Liver (tissue), 9 donors: ENCODE measurements around the gene HDGFL1. TPM values are rescaled to one million over a fixed set of nuclear protein-coding genes. Genes with fewer than 3 reads are reported as not detected.

ENCODE experiments used
- DNase-seq: peaks from one replicate; pipeline ENCODE4 v3.0.0-alpha.2; 2017; ENCODE audit warnings: low spot score
- H3K27ac ChIP-seq, 2 donors: one replicate each; pipeline ENCODE4 v1.7.0; 2013; ENCODE audit warnings: inconsistent platforms in 2 of 2, low read length in 2 of 2, control low read depth in 1 of 2, low read depth in 1 of 2, mild to moderate bottlenecking in 1 of 2
- H3K27me3 ChIP-seq, 4 donors: one replicate each; pipeline versions ENCODE4 v1.6.1 to v1.7.0; 2013; ENCODE audit warnings: low read length in 3 of 4, inconsistent platforms in 1 of 4, mild to moderate bottlenecking in 1 of 4, moderate library complexity in 1 of 4; ENCODE audit not compliant: control insufficient read depth in 4 of 4, insufficient read depth in 4 of 4
- H3K36me3 ChIP-seq, 4 donors: one replicate each; pipeline versions ENCODE4 v1.6.1 to v1.7.0; 2013; ENCODE audit warnings: low read length in 3 of 4, mild to moderate bottlenecking in 3 of 4, low read depth in 1 of 4, moderate library complexity in 1 of 4; ENCODE audit not compliant: control insufficient read depth in 4 of 4, insufficient read depth in 3 of 4
- H3K4me1 ChIP-seq, 4 donors: one replicate each; pipeline versions ENCODE4 v1.6.1 to v1.7.0; 2013; ENCODE audit warnings: low read length in 3 of 4, mild to moderate bottlenecking in 3 of 4, moderate library complexity in 1 of 4; ENCODE audit not compliant: control insufficient read depth in 4 of 4, insufficient read depth in 4 of 4
- H3K4me3 ChIP-seq, 3 donors: one replicate each; pipeline versions ENCODE4 v1.6.1 to v1.7.0; 2013; ENCODE audit warnings: low read length in 3 of 3, control low read depth in 1 of 3, low read depth in 1 of 3, mild to moderate bottlenecking in 1 of 3
- H3K9ac ChIP-seq, 2 donors: one replicate each; pipeline ENCODE4 v1.7.0; 2013; ENCODE audit warnings: low read length in 2 of 2, mild to moderate bottlenecking in 2 of 2, moderate library complexity in 2 of 2, control low read depth in 1 of 2, low read depth in 1 of 2
- H3K9me3 ChIP-seq, 4 donors: one replicate each; pipeline versions ENCODE4 v1.6.1 to v1.7.0; 2013; ENCODE audit warnings: low read length in 3 of 4; ENCODE audit not compliant: control insufficient read depth in 4 of 4
- ATF3 ChIP-seq: IDR thresholded peaks from 2 replicates; pipeline ENCODE4 v1.6.1; 2016; ENCODE audit warnings: antibody characterized with exemption
- CTCF ChIP-seq: fragments of 150-350 bp; IDR thresholded peaks from 2 replicates; pipeline ENCODE4 v1.5.1; 2017; ENCODE audit warnings: improper control_type of control experiment, low read depth, low read length; ENCODE audit not compliant: missing input control
- EGR1 ChIP-seq, 2 donors: IDR thresholded peaks; 2 replicates each; pipeline ENCODE4 v1.6.1; 2016 to 2018; ENCODE audit warnings: antibody characterized with exemption in 2 of 2, low read depth in 2 of 2
- FOXA1 ChIP-seq: IDR thresholded peaks from 2 replicates; pipeline ENCODE4 v1.6.1; 2016; ENCODE audit warnings: antibody characterized with exemption
- FOXA2 ChIP-seq: IDR thresholded peaks from 2 replicates; pipeline ENCODE4 v1.6.1; 2016; ENCODE audit warnings: antibody characterized with exemption
- GABPA ChIP-seq, 2 donors: IDR thresholded peaks in 1 of 2; conservative IDR thresholded peaks in 1 of 2; 2 replicates each; pipeline ENCODE4 v1.6.1; 2016; ENCODE audit warnings: antibody characterized with exemption in 2 of 2, mild to moderate bottlenecking in 1 of 2, moderate library complexity in 1 of 2
- HNF4A ChIP-seq, 2 donors: conservative IDR thresholded peaks; 2 replicates each; pipeline ENCODE4 v1.6.1; 2016; ENCODE audit warnings: antibody characterized with exemption in 2 of 2, mild to moderate bottlenecking in 2 of 2
- HNF4G ChIP-seq: IDR thresholded peaks from 2 replicates; pipeline ENCODE4 v1.6.1; 2016; ENCODE audit warnings: antibody characterized with exemption
- JUND ChIP-seq, 2 donors: IDR thresholded peaks; 2 replicates each; pipeline ENCODE4 v1.6.1; 2016; ENCODE audit warnings: antibody characterized with exemption in 2 of 2
- NR2F2 ChIP-seq: IDR thresholded peaks from 2 replicates; pipeline ENCODE4 v1.6.1; 2016; ENCODE audit warnings: antibody characterized with exemption
- RAD21 ChIP-seq, 2 donors: IDR thresholded peaks; 2 replicates each; pipeline ENCODE4 v1.6.1; 2016; ENCODE audit warnings: antibody characterized with exemption in 2 of 2, mild to moderate bottlenecking in 2 of 2
- REST ChIP-seq: IDR thresholded peaks from 2 replicates; pipeline ENCODE4 v1.6.1; 2016; ENCODE audit warnings: antibody characterized with exemption, mild to moderate bottlenecking
- RXRA ChIP-seq, 2 donors: IDR thresholded peaks; 2 replicates each; pipeline ENCODE4 v1.6.1; 2017 to 2018; ENCODE audit warnings: antibody characterized with exemption in 2 of 2, mild to moderate bottlenecking in 1 of 2
- SP1 ChIP-seq: IDR thresholded peaks from 2 replicates; pipeline ENCODE4 v1.6.1; 2018; ENCODE audit warnings: antibody characterized with exemption, mild to moderate bottlenecking
- TAF1 ChIP-seq: conservative IDR thresholded peaks from 2 replicates; pipeline ENCODE4 v1.6.1; 2016; ENCODE audit warnings: antibody characterized with exemption, mild to moderate bottlenecking
- YY1 ChIP-seq: IDR thresholded peaks from 2 replicates; pipeline ENCODE4 v1.6.1; 2016; ENCODE audit warnings: antibody characterized with exemption, mild to moderate bottlenecking
- ZBTB33 ChIP-seq: IDR thresholded peaks from 2 replicates; pipeline ENCODE4 v1.6.1; 2016; ENCODE audit warnings: antibody characterized with exemption
- WGBS: extraction: QIAGEN DNeasy Blood & Tissue Kit; methylation state at CpG from one replicate; pipeline ENCODE4 v1.1.7; 2013; 5-methylcytosine and 5-hydroxymethylcytosine counted together
- polyA plus RNA-seq, 2 donors: library from polyadenylated mRNA; stranded (reverse) in 1 of 2; unstranded in 1 of 2; fragments of 200-250 nt in 1 of 2; fragments of >200 nt in 1 of 2; fragmentation: Nextera tagmentation in 1 of 2; extraction: Ambion mirVana in 1 of 2; gene quantifications; one replicate each; pipeline versions ENCODE4 v1.2.1 to v1.2.3, GENCODE V29; 2013 to 2015
- total RNA-seq, 2 donors: library from RNA; depleted of rRNA; stranded (reverse); fragments of >200 nt; gene quantifications; one replicate each; pipeline ENCODE4 v1.2.3, GENCODE V29; 2014
- TF ChIP-seq, protein P1 (sequence below): IDR thresholded peaks from 2 replicates; pipeline ENCODE4 v1.6.1; 2016; ENCODE audit warnings: antibody characterized with exemption
- donor health status: healthy.
- donor health status: healthy.
- donor health status: healthy.
- donor health status: healthy.
- donor health status: healthy.

Gene HDGFL1
- total and polyA plus RNA-seq, 4 donors: not detected

DNA sequence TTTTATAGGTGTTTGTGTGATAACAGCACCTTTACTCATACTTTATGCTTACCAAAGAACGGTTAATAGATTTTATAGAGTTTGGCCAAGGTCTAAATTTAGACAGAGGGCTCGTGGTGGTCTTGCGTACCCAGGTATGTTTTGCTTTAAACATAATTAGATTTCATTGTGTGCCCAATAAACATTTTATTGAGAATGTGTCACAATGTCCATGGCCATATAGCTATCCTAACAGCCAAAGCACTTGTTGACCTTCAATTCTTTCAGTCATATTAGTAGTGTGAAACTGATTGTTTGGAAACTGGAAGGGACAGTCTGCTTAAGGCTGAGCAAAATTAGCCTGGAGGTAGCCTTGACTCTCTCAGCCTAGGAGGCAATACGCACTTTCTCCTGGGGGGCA is 48.3 kb upstream of the HDGFL1 start:
- Histone ChIP-seq H3K9ac (no peak overlapping the region), H3K27ac (no peak overlapping the region), H3K9me3 (no peaks in the 10 kb centered on the region), H3K36me3 (no peaks in the 10 kb centered on the region), H3K4me3 (no peak overlapping the region), H3K27me3 (no peaks in the 10 kb centered on the region), H3K4me1 (no peaks in the 10 kb centered on the region)
- DNase-seq: no peak
- TF ChIP-seq GABPA (IDR thresholded peaks at IDR 0.05 in 1 of 2, conservative IDR thresholded peaks at IDR 0.05 in 1 of 2) (no peak), HNF4A (conservative IDR thresholded peaks at IDR 0.05) (no peak), ATF3 (no peak), HNF4G (no peak), CTCF (no peak), FOXA1 (no peak), ZBTB33 (no peak), SP1 (no peak), REST (no peak), FOXA2 (no peak), TAF1 (no peak), JUND (IDR thresholded peaks at IDR 0.05) (no peak), RXRA (IDR thresholded peaks at IDR 0.05) (no peak), NR2F2 (no peak), YY1 (no peak), EGR1 (IDR thresholded peaks at IDR 0.05; ENCODE audit: low read depth in 2 of 2) (no peak), RAD21 (IDR thresholded peaks at IDR 0.05) (no peak)
- TF ChIP-seq, protein P1, sequence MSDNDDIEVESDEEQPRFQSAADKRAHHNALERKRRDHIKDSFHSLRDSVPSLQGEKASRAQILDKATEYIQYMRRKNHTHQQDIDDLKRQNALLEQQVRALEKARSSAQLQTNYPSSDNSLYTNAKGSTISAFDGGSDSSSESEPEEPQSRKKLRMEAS: no peak
- whole genome bisulfite sequencing: 85% methylated on average over 4 of the region's 4 CpGs

DNA sequence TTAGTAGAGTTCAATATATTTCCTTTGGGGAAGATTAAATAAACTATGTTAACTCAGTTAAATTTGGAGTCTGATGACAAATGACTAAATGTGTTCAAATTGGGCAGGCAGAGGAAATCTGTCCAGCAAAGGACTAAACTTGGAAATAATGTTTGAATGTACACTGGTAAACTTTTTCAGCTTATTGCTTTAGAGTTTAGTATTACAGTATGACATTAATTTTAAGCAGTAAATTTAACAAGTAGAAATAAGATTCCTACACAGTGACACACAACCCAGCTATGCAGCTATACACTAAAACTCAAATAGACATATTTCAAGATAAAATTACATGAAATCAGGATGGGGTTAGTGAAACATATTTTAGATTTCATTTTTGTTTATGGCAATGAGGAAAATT is 42.6 kb upstream of the HDGFL1 start:
- H3K27ac ChIP-seq: no peak overlapping the region
- H3K4me1 ChIP-seq: no peaks in the 10 kb centered on the region
- no peaks in the 10 kb centered on the region for H3K9me3 ChIP-seq
- H3K9ac ChIP-seq: no peak overlapping the region
- H3K36me3 ChIP-seq: no peaks in the 10 kb centered on the region
- H3K27me3 ChIP-seq: no peaks in the 10 kb centered on the region
- TF ChIP-seq TAF1 (no peak), ATF3 (no peak), FOXA2 (no peak), HNF4A (conservative IDR thresholded peaks at IDR 0.05) (no peak), RXRA (IDR thresholded peaks at IDR 0.05) (no peak), SP1 (no peak), FOXA1 (no peak), GABPA (IDR thresholded peaks at IDR 0.05 in 1 of 2, conservative IDR thresholded peaks at IDR 0.05 in 1 of 2) (no peak)
- no peak overlapping the region for H3K4me3 ChIP-seq
- DNase-seq: no peak
